GM19035 (cell line): ENCODE data around the gene ABHD14A.

Experiments
- ATAC-seq: cut with Tn5 transposase; IDR thresholded peaks from one replicate; pipeline ENCODE4 v1.9.1; 2021; ENCODE audit not compliant: unreplicated experiment

Gene ABHD14A

DNA sequence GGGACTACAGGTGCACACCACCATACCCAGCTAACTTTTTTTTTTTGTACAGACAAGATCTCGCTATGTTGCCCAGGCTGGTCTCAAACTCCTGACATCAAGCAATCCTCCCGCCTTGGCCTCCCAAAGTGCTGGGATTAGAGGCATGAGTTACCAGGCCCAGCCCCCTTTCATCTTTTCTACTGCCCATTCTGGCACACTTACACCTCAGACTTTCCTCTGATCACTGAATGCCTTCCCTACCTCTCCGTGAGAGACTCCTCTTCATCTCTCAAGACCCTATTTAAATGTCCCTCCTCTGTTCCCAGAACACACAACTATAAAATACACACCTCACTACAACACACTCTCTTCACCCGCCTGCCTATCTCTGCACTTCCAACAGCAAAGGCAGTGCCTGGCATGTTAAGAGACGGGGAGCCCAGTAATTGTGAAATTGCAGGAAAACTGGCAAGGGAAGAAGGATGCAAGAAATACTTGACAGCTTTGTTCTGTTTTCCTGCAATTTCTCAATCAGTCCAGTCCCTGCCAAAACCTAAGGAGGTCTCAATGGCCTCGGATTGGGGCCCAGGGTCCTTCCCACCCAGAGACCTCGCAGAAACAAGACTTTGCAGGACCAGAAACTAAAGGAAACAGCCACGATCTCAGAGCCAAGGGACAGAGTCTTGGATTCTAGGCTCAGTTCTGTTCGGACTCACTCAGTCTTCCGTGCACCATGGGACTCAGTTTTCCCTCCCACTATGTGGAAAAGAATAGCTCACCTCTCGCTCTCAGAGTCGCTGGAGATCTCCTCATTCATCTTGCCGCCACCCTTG lies 34.0 kb upstream of the ABHD14A start:
- ATAC-seq, result no peak

DNA sequence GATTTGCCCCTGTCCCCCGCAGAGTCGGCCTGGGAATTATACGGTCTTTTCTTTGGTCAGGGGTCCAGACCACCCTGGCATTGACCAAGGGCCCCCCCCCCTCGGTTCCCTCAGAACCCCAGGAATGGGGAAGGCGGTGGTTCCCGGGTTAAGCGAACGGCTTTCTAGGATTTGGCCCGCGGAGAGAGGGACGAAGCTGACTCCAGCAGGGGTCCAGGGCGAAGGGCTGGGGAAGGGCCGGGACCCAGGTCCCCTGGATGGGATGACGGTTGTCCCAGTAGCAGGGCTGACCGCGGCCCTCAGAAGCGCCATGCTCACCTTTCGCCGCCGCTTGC lies 33.4 kb upstream of the ABHD14A start:
- no peak for ATAC-seq

DNA sequence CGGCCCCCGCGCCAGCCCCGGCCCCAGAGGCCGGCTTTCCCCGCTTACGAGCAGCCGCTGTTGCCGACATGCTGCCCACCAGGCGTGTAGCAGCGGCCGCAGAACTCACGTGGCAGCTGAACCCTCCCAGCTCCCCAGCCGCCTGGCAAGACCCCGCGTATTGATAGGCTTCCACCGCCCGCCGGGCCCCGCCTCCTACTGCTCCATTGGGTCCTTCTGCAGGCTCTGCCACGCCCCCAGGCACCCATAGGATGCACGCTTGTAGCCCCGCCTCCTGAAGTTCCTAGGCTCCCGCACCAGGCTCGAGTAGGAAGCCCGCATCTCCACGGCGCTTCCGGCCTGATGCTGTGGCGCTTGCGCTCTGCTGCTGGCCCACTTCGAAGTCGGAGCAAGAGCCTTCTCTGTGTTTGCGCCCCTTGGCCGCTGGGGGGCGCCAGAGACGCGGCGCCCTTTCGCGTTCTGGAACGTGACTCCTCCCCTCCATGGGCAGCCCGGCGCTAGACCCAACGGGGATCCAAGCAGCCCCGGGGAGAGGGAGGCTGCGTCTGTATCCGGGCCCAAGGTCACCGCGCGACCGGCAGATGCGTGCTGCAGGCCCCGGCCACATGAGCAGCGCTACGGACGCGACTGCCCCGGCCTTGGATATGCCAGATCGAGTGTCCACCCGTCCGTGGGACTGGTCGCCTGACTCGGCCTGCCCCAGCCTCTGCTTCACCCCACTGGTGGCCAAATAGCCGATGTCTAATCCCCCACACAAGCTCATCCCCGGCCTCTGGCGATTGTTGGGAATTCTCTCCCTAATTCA lies 32.9 kb upstream of the ABHD14A start, which contains the start of the genes PARP3 and RRP9:
Gene PARP3, plus strand, starts transcription at position 566 of the 805 bp plus-strand sequence. CDS start 993 bp downstream, outside the sequence.
Gene RRP9, minus strand, starts transcription at position 107 of the 805 bp plus-strand sequence. Its CDS starts 37 bp downstream, at position 70.
- ATAC-seq, result peak; percentile 88

DNA sequence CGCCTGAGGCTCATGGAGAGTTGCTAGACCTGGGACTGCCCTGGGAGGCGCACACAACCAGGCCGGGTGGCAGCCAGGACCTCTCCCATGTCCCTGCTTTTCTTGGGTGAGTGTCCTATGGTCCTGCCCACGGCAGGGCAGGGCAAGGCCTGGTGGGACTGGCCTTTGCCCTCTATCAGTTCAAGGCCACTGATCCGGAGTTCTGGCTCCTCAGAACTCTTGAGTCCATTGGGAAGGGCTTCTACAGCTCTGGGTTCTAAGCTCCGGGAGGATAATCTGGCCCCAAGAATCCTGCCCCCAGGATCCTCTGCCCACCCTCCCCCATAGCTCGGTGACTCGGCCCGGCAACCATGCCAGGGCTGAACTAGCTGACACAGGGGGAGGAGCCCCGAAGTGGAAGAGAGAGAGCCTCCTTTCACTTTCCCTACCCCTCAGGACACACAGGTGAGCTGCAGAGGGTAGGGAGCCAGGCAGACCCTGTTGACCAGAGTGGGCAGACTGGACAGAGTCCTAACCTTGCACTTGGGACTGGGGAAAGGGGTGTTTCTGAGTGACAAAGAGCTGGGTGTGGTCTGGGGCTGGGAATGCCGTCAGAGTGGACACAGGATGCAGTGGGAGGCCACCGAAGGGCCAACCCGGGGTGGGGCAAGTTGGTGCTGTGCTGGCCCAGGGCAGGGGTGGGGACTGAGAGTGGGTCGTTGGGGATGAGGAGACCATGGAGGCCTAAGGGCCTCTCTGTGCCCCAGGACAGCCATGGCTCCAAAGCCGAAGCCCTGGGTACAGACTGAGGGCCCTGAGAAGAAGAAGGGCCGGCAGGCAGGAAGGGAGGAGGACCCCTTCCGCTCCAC lies 32.0 kb upstream of the ABHD14A start:
- ATAC-seq, result peak; percentile 33

DNA sequence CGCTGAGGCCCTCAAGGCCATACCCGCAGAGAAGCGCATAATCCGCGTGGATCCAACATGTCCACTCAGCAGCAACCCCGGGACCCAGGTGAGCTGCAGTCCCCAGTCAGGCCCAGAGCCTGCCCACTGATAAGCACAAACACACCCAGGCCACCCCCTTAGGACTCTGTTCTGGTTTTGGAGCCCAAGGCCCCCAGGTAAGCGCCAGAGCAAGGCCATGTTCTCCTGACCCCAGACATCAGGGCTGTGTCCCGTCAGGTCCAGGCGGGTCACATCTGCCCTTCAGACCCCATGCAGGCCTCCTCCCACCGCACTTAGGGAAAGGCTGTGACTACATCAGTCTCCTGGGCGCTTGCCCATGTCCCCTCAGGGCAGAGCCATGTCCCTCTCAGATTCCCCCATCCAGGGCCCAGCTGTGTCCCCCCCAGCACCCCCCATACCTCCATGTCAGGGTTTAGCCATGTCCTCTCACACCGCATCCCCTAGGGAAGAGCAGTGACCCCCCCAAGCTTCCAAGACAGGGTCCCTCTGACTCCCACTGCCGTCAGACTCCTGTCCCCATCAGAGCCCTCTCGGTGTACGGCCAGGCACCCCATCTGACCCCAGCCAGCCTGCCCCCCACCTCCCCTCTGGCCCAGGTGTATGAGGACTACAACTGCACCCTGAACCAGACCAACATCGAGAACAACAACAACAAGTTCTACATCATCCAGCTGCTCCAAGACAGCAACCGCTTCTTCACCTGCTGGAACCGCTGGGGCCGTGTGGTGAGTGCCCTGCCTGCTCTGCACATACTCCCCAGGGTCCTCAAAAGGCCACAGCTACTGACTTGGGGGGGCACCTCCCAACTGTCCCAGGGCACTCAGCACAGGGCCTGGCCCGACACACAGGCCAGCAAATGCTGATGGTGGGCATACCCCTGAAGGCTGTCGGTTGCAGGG lies 31.1 kb upstream of the ABHD14A start:
- no peak for ATAC-seq

DNA sequence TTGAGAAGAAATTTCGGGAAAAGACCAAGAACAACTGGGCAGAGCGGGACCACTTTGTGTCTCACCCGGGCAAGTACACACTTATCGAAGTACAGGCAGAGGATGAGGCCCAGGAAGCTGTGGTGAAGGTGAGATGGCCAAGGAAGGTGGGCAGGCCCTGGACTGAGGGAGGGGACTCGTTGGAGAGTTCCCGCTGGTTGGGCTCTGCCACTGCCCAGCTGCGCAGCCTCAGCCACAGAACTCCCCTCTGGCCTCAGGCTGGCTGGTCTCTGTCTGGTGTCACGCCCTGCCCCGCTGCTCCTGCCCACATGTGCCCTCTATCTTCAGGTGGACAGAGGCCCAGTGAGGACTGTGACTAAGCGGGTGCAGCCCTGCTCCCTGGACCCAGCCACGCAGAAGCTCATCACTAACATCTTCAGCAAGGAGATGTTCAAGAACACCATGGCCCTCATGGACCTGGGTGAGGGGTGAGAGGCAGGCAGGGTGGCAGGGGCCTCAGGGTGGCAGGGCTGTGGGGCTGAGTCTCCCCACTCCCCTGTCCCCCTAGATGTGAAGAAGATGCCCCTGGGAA lies 30.3 kb upstream of the ABHD14A start:
- no peak for ATAC-seq

DNA sequence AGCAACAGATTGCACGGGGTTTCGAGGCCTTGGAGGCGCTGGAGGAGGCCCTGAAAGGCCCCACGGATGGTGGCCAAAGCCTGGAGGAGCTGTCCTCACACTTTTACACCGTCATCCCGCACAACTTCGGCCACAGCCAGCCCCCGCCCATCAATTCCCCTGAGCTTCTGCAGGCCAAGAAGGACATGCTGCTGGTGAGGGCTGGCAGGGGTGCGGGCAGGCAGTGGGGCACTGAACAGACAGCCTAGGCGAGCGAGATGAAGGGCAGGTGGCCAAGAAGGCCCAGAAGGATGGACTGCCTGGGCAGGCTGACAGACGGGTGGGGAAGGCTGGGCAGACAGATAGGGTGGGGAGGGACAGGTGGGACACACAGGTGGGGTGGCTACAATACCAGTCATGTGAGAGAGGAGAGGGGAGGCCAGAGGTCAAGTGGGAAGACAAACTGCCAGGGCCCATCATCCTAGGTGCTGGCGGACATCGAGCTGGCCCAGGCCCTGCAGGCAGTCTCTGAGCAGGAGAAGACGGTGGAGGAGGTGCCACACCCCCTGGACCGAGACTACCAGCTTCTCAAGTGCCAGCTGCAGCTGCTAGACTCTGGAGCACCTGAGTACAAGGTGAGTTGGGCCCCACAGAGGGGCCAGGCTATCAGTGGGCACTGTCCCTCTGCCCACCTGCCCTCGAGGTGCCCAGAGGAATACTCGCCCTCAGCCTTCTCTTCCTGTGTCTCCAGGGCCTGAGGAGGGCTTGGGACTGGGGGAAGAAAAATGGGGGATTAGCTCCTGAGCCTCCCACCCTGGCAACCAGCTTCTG lies 29.6 kb upstream of the ABHD14A start:
- ATAC-seq, result no peak

DNA sequence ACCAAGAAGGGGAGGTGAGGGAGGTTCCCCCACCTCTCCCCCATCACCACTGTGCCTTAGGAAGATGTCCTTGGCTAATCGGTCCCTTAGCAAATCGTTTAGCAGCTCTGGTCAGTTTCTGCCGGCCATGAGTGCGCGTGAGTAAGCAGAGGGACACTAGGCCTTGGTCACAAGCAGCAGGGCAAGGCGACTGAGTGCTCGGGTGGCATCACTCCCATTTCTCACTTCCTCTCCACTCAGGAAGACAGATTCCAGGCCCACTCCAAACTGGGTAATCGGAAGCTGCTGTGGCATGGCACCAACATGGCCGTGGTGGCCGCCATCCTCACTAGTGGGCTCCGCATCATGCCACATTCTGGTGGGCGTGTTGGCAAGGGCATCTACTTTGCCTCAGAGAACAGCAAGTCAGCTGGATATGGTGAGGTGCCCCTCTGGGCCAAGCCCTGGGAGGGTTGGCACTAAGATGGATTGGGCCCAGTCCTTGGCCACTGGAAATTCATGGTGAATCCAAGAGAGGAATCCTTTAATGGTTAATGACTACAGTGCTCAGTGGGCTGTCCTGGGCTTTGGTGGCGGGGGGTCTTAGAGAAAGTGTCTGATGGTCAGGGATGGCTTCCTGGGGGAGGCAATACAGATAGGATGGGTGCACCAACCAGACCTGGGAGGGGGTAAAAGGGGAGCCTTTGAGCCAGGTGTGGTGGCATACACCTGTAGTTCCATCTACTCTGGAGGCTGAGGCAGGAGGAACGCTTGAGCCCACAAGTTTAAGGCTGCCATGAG lies 28.7 kb upstream of the ABHD14A start:
- ATAC-seq, result no peak

DNA sequence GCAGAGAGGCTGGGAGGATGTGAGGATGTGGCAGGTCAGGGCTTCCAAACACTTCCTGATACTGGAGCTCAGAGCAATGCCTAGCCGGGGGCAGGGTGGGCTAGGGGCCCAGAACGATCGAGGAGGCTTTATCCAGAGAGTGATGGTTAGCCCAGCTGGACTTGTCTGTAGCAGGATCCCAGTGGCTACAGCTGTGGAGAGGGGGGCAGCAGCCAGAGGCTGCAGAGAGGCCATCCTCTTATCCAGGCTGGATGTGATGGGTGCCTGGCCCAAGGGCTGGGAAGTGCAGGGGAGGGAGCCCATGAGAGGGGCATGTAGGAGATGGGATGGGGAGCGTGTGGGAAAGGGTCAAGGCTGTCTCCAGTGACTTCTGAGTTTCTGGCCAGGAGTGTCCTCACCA lies 28.1 kb upstream of the ABHD14A start:
- ATAC-seq, result no peak

DNA sequence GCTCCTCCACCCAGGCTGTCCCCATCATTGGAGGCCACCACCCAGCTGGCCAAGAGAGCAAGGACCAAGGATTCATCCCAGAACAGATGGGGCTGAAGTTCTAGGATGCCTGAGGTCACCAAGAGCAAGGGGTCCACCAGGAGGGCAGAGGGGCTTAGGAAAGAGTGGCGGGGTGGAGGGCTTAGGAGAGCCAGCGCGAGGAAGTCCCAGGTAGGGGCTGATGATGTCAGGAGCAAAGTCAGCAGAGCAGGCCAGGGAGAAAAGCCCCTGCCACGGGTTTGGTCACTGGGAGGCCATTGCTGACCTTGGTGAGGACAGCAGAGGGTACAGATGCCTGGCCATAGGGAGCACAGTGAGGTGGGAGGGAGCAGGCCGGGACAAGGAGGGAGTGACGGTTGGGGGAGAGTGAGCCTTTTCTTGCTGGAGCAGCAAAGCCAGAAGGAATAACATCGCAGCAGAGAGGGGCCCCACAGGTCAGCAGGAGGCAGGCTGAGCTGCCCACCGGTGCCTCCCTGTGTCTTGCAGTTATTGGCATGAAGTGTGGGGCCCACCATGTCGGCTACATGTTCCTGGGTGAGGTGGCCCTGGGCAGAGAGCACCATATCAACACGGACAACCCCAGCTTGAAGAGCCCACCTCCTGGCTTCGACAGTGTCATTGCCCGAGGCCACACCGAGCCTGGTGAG lies 27.5 kb upstream of the ABHD14A start:
- ATAC-seq, result no peak

DNA sequence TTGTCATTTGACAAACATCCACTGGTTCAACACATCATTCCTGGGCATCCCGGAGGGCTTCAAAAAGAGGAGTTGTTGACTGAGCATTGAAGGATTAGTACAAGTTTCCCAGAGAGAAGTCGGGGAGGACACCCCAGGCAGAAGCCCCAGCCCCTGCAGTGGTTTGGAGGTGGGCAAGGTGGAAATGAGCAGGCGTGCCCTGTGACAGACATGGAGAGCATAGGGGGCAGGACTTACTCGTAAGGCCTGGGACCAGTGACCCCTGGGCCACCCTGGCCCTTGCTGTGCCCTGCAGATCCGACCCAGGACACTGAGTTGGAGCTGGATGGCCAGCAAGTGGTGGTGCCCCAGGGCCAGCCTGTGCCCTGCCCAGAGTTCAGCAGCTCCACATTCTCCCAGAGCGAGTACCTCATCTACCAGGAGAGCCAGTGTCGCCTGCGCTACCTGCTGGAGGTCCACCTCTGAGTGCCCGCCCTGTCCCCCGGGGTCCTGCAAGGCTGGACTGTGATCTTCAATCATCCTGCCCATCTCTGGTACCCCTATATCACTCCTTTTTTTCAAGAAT lies 26.8 kb upstream of the ABHD14A start:
- no peak for ATAC-seq

DNA sequence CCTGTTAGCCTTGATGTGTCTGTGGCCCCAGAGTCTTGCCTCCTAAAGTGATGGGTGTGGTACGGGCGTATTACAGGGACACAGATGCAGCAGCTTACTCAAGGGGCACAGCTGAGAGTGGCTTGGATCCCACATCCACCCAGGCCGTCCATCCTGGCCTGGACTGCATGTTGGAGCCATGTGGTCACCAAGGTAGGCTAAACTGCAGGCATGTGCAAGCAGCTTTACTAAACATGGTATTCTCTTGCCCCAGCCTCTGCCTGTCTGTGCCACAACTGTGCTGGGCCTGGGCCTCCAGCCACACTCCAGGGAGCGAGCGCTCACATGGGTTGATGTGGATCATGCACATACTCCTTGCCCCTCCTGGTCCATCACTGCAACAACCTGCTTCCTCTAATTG lies 25.7 kb upstream of the ABHD14A start:
- ATAC-seq, result no peak

DNA sequence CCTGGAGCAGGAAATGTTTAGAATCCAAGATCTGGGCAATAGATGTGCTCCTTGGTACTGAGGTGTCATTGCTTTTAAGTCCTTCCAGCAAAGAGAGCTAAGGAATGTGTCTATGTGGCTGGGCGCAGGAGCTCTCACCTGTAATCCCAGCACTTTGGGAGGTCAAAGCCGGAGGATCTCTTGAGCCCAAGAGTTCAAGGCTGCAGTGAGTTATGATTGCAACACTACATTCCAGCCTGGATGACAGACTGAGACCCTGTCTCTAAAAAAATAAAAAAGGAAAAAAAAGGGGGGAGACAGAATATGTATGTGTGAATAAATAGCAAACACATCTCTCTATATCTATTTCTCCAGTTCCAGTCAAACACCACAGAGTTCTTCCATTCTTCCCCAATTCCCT lies 24.0 kb upstream of the ABHD14A start:
- ATAC-seq, result no peak

DNA sequence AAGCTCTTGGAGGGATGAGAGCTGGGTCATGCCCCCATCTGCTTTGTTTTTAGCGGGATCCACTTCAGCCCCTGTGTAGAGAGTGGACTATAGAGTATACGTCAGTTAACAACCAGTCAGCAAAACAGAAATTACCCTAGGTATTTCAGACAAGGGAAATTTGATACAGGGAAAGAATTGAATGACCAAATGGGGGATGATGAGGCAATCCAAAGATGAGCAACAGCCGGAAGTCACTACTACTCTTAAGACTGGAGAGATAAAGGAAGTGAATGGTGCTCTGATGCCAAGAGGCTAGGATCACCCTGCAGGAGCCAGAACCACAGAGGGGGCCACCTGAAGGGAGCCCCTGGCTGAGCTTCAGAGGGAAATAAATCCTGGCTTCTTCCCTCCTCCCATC lies 21.4 kb upstream of the ABHD14A start:
- ATAC-seq, result no peak

DNA sequence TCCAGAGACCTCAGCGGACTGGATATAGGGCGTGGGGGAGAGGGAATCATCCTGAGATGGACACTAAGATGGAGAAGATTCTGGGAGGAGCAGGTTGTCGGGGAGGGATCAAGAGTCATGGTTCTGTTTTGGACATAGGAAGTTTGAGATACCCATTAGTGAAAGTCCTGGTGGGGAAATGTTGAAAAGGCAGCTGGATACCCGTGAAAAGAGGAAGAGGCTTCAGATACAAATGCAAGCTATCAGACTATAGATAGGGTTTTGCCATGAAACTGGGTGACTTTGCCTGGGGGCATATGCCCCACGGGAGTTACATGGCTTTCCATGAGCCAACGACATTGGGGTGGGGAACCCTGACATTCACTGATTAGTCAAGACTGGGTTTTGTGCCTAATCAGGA lies 20.8 kb upstream of the ABHD14A start:
- no peak for ATAC-seq

DNA sequence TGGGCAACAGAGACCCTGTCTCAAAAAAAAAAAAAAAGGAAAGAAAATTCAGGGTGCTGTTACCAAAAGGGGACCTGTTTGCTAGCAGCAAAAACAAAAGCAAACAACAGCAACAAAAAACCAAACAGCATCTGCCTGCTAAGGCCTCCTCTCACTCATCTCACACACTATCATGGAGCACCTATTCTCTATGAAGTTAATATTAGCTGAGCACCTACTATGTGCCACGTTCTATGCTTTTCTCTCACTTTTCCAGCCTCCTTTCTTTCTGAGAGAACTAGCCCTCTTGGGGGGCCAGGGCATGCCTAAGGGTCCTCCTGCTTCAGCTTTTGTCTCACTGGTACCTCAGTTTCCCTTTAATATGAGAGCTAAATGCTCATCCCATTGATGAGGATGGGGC lies 20.2 kb upstream of the ABHD14A start:
- ATAC-seq, result no peak

DNA sequence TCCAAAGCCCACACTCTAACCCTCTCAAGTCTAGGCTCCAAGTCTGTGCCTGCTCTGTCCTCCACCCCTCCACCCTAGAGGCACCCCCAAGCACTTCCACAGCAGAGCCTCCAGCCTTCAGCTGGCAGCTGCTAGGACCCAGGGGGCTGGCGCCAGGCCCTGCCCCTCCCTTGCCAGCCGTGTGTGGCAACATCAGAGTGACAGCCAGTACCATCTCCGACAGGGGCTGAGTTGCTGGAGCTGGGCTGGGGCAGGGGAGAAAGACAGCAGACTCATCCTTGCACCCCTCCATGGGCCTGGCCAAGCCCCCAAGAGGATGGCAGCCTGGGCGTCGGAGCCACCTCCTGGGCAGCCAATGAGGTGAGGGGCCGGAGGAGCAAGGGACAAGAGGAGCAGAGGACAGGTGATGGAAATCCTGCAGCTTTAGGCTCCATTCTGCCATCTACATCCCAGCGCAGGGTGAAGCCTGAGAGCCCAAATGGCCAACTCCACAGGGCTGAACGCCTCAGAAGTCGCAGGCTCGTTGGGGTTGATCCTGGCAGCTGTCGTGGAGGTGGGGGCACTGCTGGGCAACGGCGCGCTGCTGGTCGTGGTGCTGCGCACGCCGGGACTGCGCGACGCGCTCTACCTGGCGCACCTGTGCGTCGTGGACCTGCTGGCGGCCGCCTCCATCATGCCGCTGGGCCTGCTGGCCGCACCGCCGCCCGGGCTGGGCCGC lies 19.5 kb upstream of the ABHD14A start, which contains the start of gene GPR62:
Gene GPR62, plus strand, starts transcription at position 207 of the 718 bp plus-strand sequence. Its CDS starts 272 bp downstream, at position 479.
- ATAC-seq, result no peak
